Naive B cell (primary cell): ENCODE data around the gene PAQR5. TPM values are rescaled to one million over a fixed set of nuclear protein-coding genes. Genes with fewer than 3 reads are reported as not detected.
A peak's percentile ranks its signal among the peaks of the same experiment; 100 is the strongest.
"Not testable (repeated sequence)": the region's sequence is repeated elsewhere in the genome, so short reads cannot be mapped to it uniquely, and the experiment has no call there.

Experiments used
- ATAC-seq, 2 donors: fragments of 150-1000 bp; cut with Tn5 transposase; 2 replicates each; pipeline ENCODE4 v1.10.0; 2021; ENCODE audit warnings: low read depth in 2 of 2, mild to moderate bottlenecking in 2 of 2, moderate library complexity in 2 of 2
- DNase-seq: peaks from one replicate; pipeline ENCODE4 v3.0.0; 2022
- H3K27ac Mint-ChIP-seq, 6 donors: one replicate each; pipeline ENCODE4 v1.8.0; 2020 to 2022; ENCODE audit warnings: mild to moderate bottlenecking in 6 of 6, mixed read lengths in 6 of 6, moderate library complexity in 5 of 6, inconsistent platforms in 2 of 6
- H3K27me3 Mint-ChIP-seq, 3 donors: one replicate each; pipeline ENCODE4 v1.8.0; 2021 to 2022; ENCODE audit warnings: mixed read lengths in 3 of 3, mild to moderate bottlenecking in 1 of 3
- H3K36me3 Mint-ChIP-seq, 2 donors: one replicate each; pipeline ENCODE4 v1.8.0; 2020 to 2022; ENCODE audit warnings: mixed read lengths in 2 of 2, inconsistent platforms in 1 of 2, mild to moderate bottlenecking in 1 of 2
- H3K4me1 Mint-ChIP-seq, 3 donors: one replicate each; pipeline ENCODE4 v1.8.0; 2020 to 2022; ENCODE audit warnings: mixed read lengths in 3 of 3, inconsistent platforms in 1 of 3, mild to moderate bottlenecking in 1 of 3, moderate library complexity in 1 of 3
- H3K4me3 Mint-ChIP-seq, 8 donors: one replicate each; pipeline ENCODE4 v1.8.0; 2020 to 2022; ENCODE audit warnings: mild to moderate bottlenecking in 8 of 8, mixed read lengths in 8 of 8, moderate library complexity in 8 of 8, inconsistent platforms in 2 of 8
- H3K9me3 Mint-ChIP-seq, 7 donors: one replicate each; pipeline ENCODE4 v1.8.0; 2020 to 2022; ENCODE audit warnings: mixed read lengths in 7 of 7, mild to moderate bottlenecking in 5 of 7, inconsistent platforms in 2 of 7, moderate library complexity in 1 of 7
- polyA plus RNA-seq, 6 donors: library from polyadenylated mRNA; unstranded; fragments of 300-500 nt; fragmentation: Illumina TruSeq; gene quantifications; one replicate each; pipeline ENCODE4 v1.2.3, GENCODE V29; 2021; ENCODE audit warnings: low read depth in 6 of 6

Gene PAQR5
- polyA plus RNA-seq, 6 donors from 2014 or later, result not detected

- Mint-ChIP-seq H3K4me3 (no peak overlapping the region), H3K27me3 (no peaks in the 10 kb centered on the region), H3K9me3 (no peaks in the 10 kb centered on the region), H3K4me1 (peaks cover 10 to 14% (median 11%) of the 10 kb centered on the region in 3 donors), H3K36me3 (no peaks in the 10 kb centered on the region), H3K27ac (peak overlapping the region in 1 of 6 donors; percentile 26)
- no peak for DNase-seq
- ATAC-seq, result no peak
Measured at GRCh38 chr15:69446953-69447352, 148.2 kb downstream of the PAQR5 start.

- H3K9me3 Mint-ChIP-seq, H3K36me3 Mint-ChIP-seq, ATAC-seq, H3K27me3 Mint-ChIP-seq, DNase-seq, H3K27ac Mint-ChIP-seq: not testable (repeated sequence)
- Mint-ChIP-seq H3K4me3 (peak overlapping the region in 1 of 8 donors; percentile 43), H3K4me1 (peaks cover 25 to 32% (median 31%) of the 10 kb centered on the region in 3 donors)
Measured at GRCh38 chr15:69450221-69450620, 151.5 kb downstream of the PAQR5 start.

GRCh38 chr15:69450968-69451695 is 152.4 kb downstream of the PAQR5 start:
- peak overlapping the region in 5 of 8 donors; percentile 25 to 99 (median 97) for H3K4me3 Mint-ChIP-seq
- H3K36me3 Mint-ChIP-seq, result peaks cover 10 to 14% of the 10 kb centered on the region in 2 donors
- H3K9me3 Mint-ChIP-seq, result no peaks in the 10 kb centered on the region
- DNase-seq, result no peak
- peak overlapping the region in 3 of 6 donors; percentile 18 to 99 (median 96) for H3K27ac Mint-ChIP-seq
- H3K4me1 Mint-ChIP-seq, result peaks cover 25 to 38% (median 34%) of the 10 kb centered on the region in 3 donors
- H3K27me3 Mint-ChIP-seq, result no peaks in the 10 kb centered on the region
- ATAC-seq, result no peak

- no peak for DNase-seq
- Mint-ChIP-seq H3K9me3 (no peaks in the 10 kb centered on the region), H3K36me3 (peaks cover 15 to 19% of the 10 kb centered on the region in 2 donors), H3K27ac (peak overlapping the region; percentile 85 to 99 (median 96)), H3K4me3 (peak overlapping the region; percentile 96 to 99 (median 97)), H3K4me1 (peaks cover 25 to 42% (median 37%) of the 10 kb centered on the region in 3 donors), H3K27me3 (no peaks in the 10 kb centered on the region)
- ATAC-seq, result peak; percentile 27 to 33
Measured at GRCh38 chr15:69451951-69452691, 153.4 kb downstream of the PAQR5 start.

GRCh38 chr15:69452692-69453521 is 154.2 kb downstream of the PAQR5 start, which contains the start of gene RPLP1:
Gene RPLP1 (plus strand): TSS chr15:69452818. CDS start chr15:69452949, 131 bp downstream.
- DNase-seq (peak; percentile 95), ATAC-seq (peak; percentile 86 to 88)
- H3K27ac Mint-ChIP-seq, result peak within 1 kb of the TSS; percentile 93 to 99 (median 96)
- peaks cover 15 to 19% of the 10 kb centered on the region in 2 donors for H3K36me3 Mint-ChIP-seq
- H3K27me3 Mint-ChIP-seq, result no peaks in the 10 kb centered on the region
- H3K9me3 Mint-ChIP-seq, result no peaks in the 10 kb centered on the region
- H3K4me1 Mint-ChIP-seq, result peaks cover 25 to 44% (median 37%) of the 10 kb centered on the region in 3 donors
- H3K4me3 Mint-ChIP-seq, result peak within 1 kb of the TSS; percentile 96 to 99 (median 97)

- no peaks in the 10 kb centered on the region for H3K27me3 Mint-ChIP-seq
- H3K36me3 Mint-ChIP-seq, result peaks cover 15 to 19% of the 10 kb centered on the region in 2 donors
- peak overlapping the region in 5 of 8 donors; percentile 1 to 99 (median 97) for H3K4me3 Mint-ChIP-seq
- ATAC-seq (no peak), DNase-seq (no peak)
- peak overlapping the region in 1 of 6 donors; percentile 56 for H3K27ac Mint-ChIP-seq
- H3K4me1 Mint-ChIP-seq, result peaks cover 25 to 49% (median 37%) of the 10 kb centered on the region in 3 donors
- no peaks in the 10 kb centered on the region for H3K9me3 Mint-ChIP-seq
Measured at GRCh38 chr15:69454953-69455352, 156.2 kb downstream of the PAQR5 start.

- no peaks in the 10 kb centered on the region for H3K9me3 Mint-ChIP-seq
- H3K27ac Mint-ChIP-seq, result peak overlapping the region in 1 of 6 donors; percentile 60
- no peak for DNase-seq
- no peaks in the 10 kb centered on the region for H3K27me3 Mint-ChIP-seq
- ATAC-seq, result no peak
- H3K4me3 Mint-ChIP-seq, result peak overlapping the region in 1 of 8 donors; percentile 97
- H3K4me1 Mint-ChIP-seq, result peaks cover 25 to 59% (median 39%) of the 10 kb centered on the region in 3 donors
- H3K36me3 Mint-ChIP-seq, result peaks cover 15 to 19% of the 10 kb centered on the region in 2 donors
Measured at GRCh38 chr15:69456208-69457166, 157.8 kb downstream of the PAQR5 start.

Other genes with a start within 250 kb of the PAQR5 start
- 1 to 10 TPM; 5.1 to 8.9 (median 6.7) TPM for gene GLCE, start 138.3 kb upstream of the PAQR5 start, polyA plus RNA-seq
- gene KIF23, start 115.4 kb downstream of the PAQR5 start, polyA plus RNA-seq, result under 1 TPM in 1 of 6 donors, not detected in 5; 0.17 TPM
- 1,000 to 10,000 TPM; 1,064 to 2,586 (median 2,135) TPM for gene RPLP1, start 153.9 kb downstream of the PAQR5 start, polyA plus RNA-seq